Measurements from ENCODE around the gene HYDIN.
"Not testable (repeated sequence)": the region's sequence is repeated elsewhere in the genome, so short reads cannot be mapped to it uniquely, and the experiment has no call there.

DNA sequence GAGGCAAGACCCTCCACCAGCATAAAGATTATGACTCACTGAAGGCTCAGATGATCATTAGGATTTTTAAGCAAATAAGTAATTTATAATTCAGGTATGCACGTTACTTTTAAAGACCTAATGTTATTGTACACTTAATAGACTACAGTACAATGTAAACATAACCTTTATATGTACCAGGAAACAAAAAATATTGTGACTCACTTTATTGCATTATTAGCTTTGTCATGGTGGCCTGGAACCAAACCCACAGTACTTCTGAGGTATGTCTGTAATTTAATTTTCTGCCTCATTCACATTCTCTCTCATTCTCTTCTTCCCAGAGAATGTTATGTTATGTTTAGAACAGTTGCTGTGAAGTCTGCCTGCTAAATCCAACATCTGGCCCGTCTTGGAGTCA, 407.8 kb downstream of the HYDIN start:
- not testable (repeated sequence) for TF ChIP-seq CTCF (conservative IDR thresholded peaks at IDR 0.05 in 1 of 2, IDR thresholded peaks at IDR 0.05 in 1 of 2; ENCODE audit: low read depth in 1 of 2, low read length in 2 of 2); EZH2 (IDR thresholded peaks at IDR 0.05; ENCODE audit: low read length, missing control alignments)

All from fibroblast of lung (primary cell).